Left lung (tissue), 10 donors: ENCODE data around the gene SMURF1. TPM values are rescaled to one million over a fixed set of nuclear protein-coding genes. Genes with fewer than 3 reads are reported as not detected.
A peak's percentile ranks its signal among the peaks of the same experiment; 100 is the strongest.
"Not testable (repeated sequence)": the region's sequence is repeated elsewhere in the genome, so short reads cannot be mapped to it uniquely, and the experiment has no call there.

Source experiments
- ATAC-seq: fragments of 200-7000 bp; cut with Tn5 transposase; one replicate; pipeline ENCODE4 v1.9.1; 2020; ENCODE audit warnings: moderate library complexity
- DNase-seq, 4 donors: peaks; one replicate each; pipeline ENCODE4 v3.0.0-alpha.2; 2013 to 2020
- H3K27ac ChIP-seq, 2 donors: fragments of 200-600 bp; sonication (generic) in 1 of 2; one replicate each; pipeline versions ENCODE4 v1.5.0 to v1.8.0; 2020 to 2021
- H3K27me3 ChIP-seq, 2 donors: fragments of 200-600 bp; sonication (generic) in 1 of 2; one replicate each; pipeline versions ENCODE4 v1.5.0 to v1.8.0; 2020 to 2021
- H3K36me3 ChIP-seq, 2 donors: fragments of 200-600 bp; sonication (generic) in 1 of 2; one replicate each; pipeline versions ENCODE4 v1.5.0 to v1.8.0; 2020 to 2021
- H3K4me1 ChIP-seq, 2 donors: fragments of 200-600 bp; one replicate each; pipeline ENCODE4 v1.8.0; 2021
- H3K4me3 ChIP-seq, 2 donors: fragments of 200-600 bp; sonication (generic) in 1 of 2; one replicate each; pipeline versions ENCODE4 v1.5.0 to v1.8.0; 2020 to 2021; ENCODE audit warnings: mild to moderate bottlenecking in 1 of 2
- H3K9me3 ChIP-seq, 2 donors: fragments of 200-600 bp; sonication (generic) in 1 of 2; one replicate each; pipeline versions ENCODE4 v1.5.0 to v1.8.0; 2020 to 2021
- CTCF ChIP-seq, 2 donors: fragments of 200-600 bp; sonication (generic) in 1 of 2; IDR thresholded peaks; one replicate each; pipeline versions ENCODE4 v1.5.0 to v1.8.0; 2021; ENCODE audit warnings: antibody characterized with exemption in 2 of 2
- intact Hi-C, 2 donors: fragments of 100-400 bp; cut with DNase I; formaldehyde crosslinking; loops; one replicate each; pipeline versions ENCODE4 v1.11.2 to v1.14.2; 2022
- polyA plus RNA-seq, 6 donors: library from polyadenylated mRNA; unstranded; fragments of 120-200 nt; gene quantifications; one replicate each; pipeline ENCODE4 v1.2.1, GENCODE V29; 2013; ENCODE audit not compliant: insufficient read length in 6 of 6
- total RNA-seq, 2 donors: library from RNA; stranded (reverse); fragmentation: NEBNext Ultra II Directional; extraction: Animal tissue kit (Norgen Biotek cat#: 25700); gene quantifications; one replicate each; pipeline ENCODE4 v1.2.1, GENCODE V29; 2021
- donor health status: DM: no; HTN: yes; CAD: no.
- donor health status: DM: no; HTN: no; CAD: no.

SMURF1 gene
- total and polyA plus RNA-seq, 8 donors: 15.6 to 43.4 (median 18.3) TPM

GRCh38 chr7:99165816-99166215 lies 21.9 kb upstream of the SMURF1 start:
- intact Hi-C loops: no loop called here
- no peaks in the 10 kb centered on the region for H3K27me3 ChIP-seq
- no peaks in the 10 kb centered on the region for H3K9me3 ChIP-seq
- no peaks in the 10 kb centered on the region for H3K36me3 ChIP-seq
- no peak for TF ChIP-seq CTCF (IDR thresholded peaks at IDR 0.05)
- H3K4me3 ChIP-seq: no peak overlapping the region
- no peak for ATAC-seq
- H3K27ac ChIP-seq: no peak overlapping the region
- no peaks in the 10 kb centered on the region for H3K4me1 ChIP-seq
- no peak for DNase-seq

- H3K27ac ChIP-seq, H3K27me3 ChIP-seq, intact Hi-C loops, H3K36me3 ChIP-seq, H3K4me1 ChIP-seq, ATAC-seq, H3K4me3 ChIP-seq, H3K9me3 ChIP-seq, DNase-seq: not testable (repeated sequence)
Observed at GRCh38 chr7:99163669-99164068, 19.8 kb upstream of the SMURF1 start.

GRCh38 chr7:99156649-99157048 lies 12.7 kb upstream of the SMURF1 start:
- no peak for DNase-seq
- Histone ChIP-seq H3K9me3 (no peaks in the 10 kb centered on the region), H3K27me3 (no peaks in the 10 kb centered on the region), H3K36me3 (no peaks in the 10 kb centered on the region), H3K4me3 (no peak overlapping the region), H3K27ac (no peak overlapping the region), H3K4me1 (no peaks in the 10 kb centered on the region)
- intact Hi-C loops: no loop called here
- no peak for TF ChIP-seq CTCF (IDR thresholded peaks at IDR 0.05)
- no peak for ATAC-seq

- H3K27me3 ChIP-seq: no peaks in the 10 kb centered on the region
- no peak overlapping the region for H3K27ac ChIP-seq
- H3K9me3 ChIP-seq: no peaks in the 10 kb centered on the region
- no peaks in the 10 kb centered on the region for H3K4me1 ChIP-seq
- ATAC-seq: no peak
- DNase-seq: no peak
- no peak for TF ChIP-seq CTCF (IDR thresholded peaks at IDR 0.05)
- no peak overlapping the region for H3K4me3 ChIP-seq
- intact Hi-C loops: no loop called here
- H3K36me3 ChIP-seq: no peaks in the 10 kb centered on the region
Observed at GRCh38 chr7:99155211-99155610, 11.3 kb upstream of the SMURF1 start.

GRCh38 chr7:99146979-99147378 lies 3.1 kb upstream of the SMURF1 start:
- ATAC-seq (no peak), DNase-seq (no peak)
- intact Hi-C loops: no loop called here
- H3K27ac ChIP-seq: no peak overlapping the region
- H3K27me3 ChIP-seq: no peaks in the 10 kb centered on the region
- H3K4me3 ChIP-seq: no peak overlapping the region
- H3K4me1 ChIP-seq: peaks cover 4 to 5% of the 10 kb centered on the region in 2 donors
- no peaks in the 10 kb centered on the region for H3K36me3 ChIP-seq
- TF ChIP-seq CTCF (IDR thresholded peaks at IDR 0.05): no peak
- H3K9me3 ChIP-seq: no peaks in the 10 kb centered on the region

- intact Hi-C loops: no loop called here
- Histone ChIP-seq H3K4me3 (peak overlapping the region; percentile 80 to 90), H3K27me3 (no peaks in the 10 kb centered on the region), H3K36me3 (no peaks in the 10 kb centered on the region), H3K9me3 (no peaks in the 10 kb centered on the region), H3K27ac (peak overlapping the region; percentile 95 to 96), H3K4me1 (peaks cover 9 to 35% of the 10 kb centered on the region in 2 donors)
- TF ChIP-seq CTCF (IDR thresholded peaks at IDR 0.05): no peak
- ATAC-seq: no peak
- DNase-seq: no peak
Observed at GRCh38 chr7:99143521-99143852, 421 bp downstream of the SMURF1 start.
